RWPE2 (cell line): Measurements from ENCODE around the gene RPL35.

Source experiments
- ATAC-seq: fragments of 200-7000 bp; cut with Tn5 transposase; 3 replicates; pipeline ENCODE4 v1.9.1; 2021; ENCODE audit warnings: low read depth
- DNase-seq: peaks from one replicate; pipeline ENCODE4 v3.0.0-alpha.2; 2020; ENCODE audit warnings: low spot score
- H3K27ac ChIP-seq: fragments of 450-650 bp; 2 replicates; pipeline ENCODE4 v1.5.1; 2017; ENCODE audit warnings: mild to moderate bottlenecking; ENCODE audit not compliant: poor library complexity, severe bottlenecking
- H3K27me3 ChIP-seq: fragments of 250-450 bp; sonication (Bioruptor Pico); 2 replicates; pipeline ENCODE4 v1.5.1; 2021; ENCODE audit warnings: mild to moderate bottlenecking, moderate library complexity; ENCODE audit not compliant: insufficient read depth, poor library complexity, severe bottlenecking
- H3K36me3 ChIP-seq: fragments of 250-450 bp; sonication (Bioruptor Pico); 2 replicates; pipeline ENCODE4 v1.5.1; 2020; ENCODE audit warnings: low read depth, mild to moderate bottlenecking, moderate library complexity
- H3K4me1 ChIP-seq: fragments of 250-450 bp; sonication (Bioruptor Pico); 2 replicates; pipeline ENCODE4 v1.5.1; 2021; ENCODE audit warnings: mild to moderate bottlenecking, moderate library complexity; ENCODE audit not compliant: insufficient read depth, poor library complexity, severe bottlenecking
- H3K4me3 ChIP-seq: fragments of 250-450 bp; sonication (Bioruptor Pico); 2 replicates; pipeline ENCODE4 v1.5.1; 2021; ENCODE audit warnings: mild to moderate bottlenecking, moderate library complexity; ENCODE audit not compliant: severe bottlenecking
- H3K9me3 ChIP-seq: fragments of 250-450 bp; sonication (Bioruptor Pico); 2 replicates; pipeline ENCODE4 v1.5.1; 2021; ENCODE audit warnings: mild to moderate bottlenecking, moderate library complexity; ENCODE audit not compliant: severe bottlenecking
- CTCF ChIP-seq: fragments of 450-650 bp; IDR thresholded peaks from one replicate; pipeline ENCODE4 v1.5.1; 2017; ENCODE audit warnings: mild to moderate bottlenecking, moderate library complexity; ENCODE audit not compliant: poor library complexity, severe bottlenecking

RPL35 gene

GRCh38 chr9:124868511-124869465 is 7.0 kb upstream of the RPL35 start:
- H3K9me3 ChIP-seq, result no peaks in the 10 kb centered on the region
- DNase-seq, result peak; percentile 87
- peak; percentile 45 for TF ChIP-seq CTCF
- peaks cover 28% of the 10 kb centered on the region for H3K4me1 ChIP-seq
- ATAC-seq, result peak; percentile 85
- H3K27ac ChIP-seq, result peak overlapping the region; percentile 87
- H3K27me3 ChIP-seq, result no peaks in the 10 kb centered on the region
- H3K36me3 ChIP-seq, result peaks cover 26% of the 10 kb centered on the region
- peak overlapping the region; percentile 66 for H3K4me3 ChIP-seq

GRCh38 chr9:124863371-124863871 is 1.7 kb upstream of the RPL35 start:
- Histone ChIP-seq H3K4me1 (peaks cover 9% of the 10 kb centered on the region), H3K27me3 (no peaks in the 10 kb centered on the region), H3K4me3 (peak overlapping the region; percentile 94), H3K9me3 (no peaks in the 10 kb centered on the region), H3K27ac (peak overlapping the region; percentile 78), H3K36me3 (peaks cover 31% of the 10 kb centered on the region)
- TF ChIP-seq CTCF, result no peak
- DNase-seq (peak; percentile 49), ATAC-seq (peak; percentile 59)

GRCh38 chr9:124860582-124861341 is 995 bp downstream of the RPL35 start:
- Histone ChIP-seq H3K36me3 (peaks cover 47% of the 10 kb centered on the region), H3K9me3 (no peaks in the 10 kb centered on the region), H3K27me3 (no peaks in the 10 kb centered on the region), H3K27ac (peak overlapping the region; percentile 78), H3K4me3 (peak overlapping the region; percentile 94), H3K4me1 (peaks cover 9% of the 10 kb centered on the region)
- TF ChIP-seq CTCF, result no peak
- ATAC-seq (no peak), DNase-seq (no peak)

GRCh38 chr9:124859803-124860581 is 1.8 kb downstream of the RPL35 start:
- DNase-seq (no peak), ATAC-seq (no peak)
- no peaks in the 10 kb centered on the region for H3K27me3 ChIP-seq
- TF ChIP-seq CTCF, result no peak
- no peaks in the 10 kb centered on the region for H3K9me3 ChIP-seq
- peak overlapping the region; percentile 94 for H3K4me3 ChIP-seq
- peaks cover 47% of the 10 kb centered on the region for H3K36me3 ChIP-seq
- H3K4me1 ChIP-seq, result peaks cover 9% of the 10 kb centered on the region
- peak overlapping the region; percentile 78 for H3K27ac ChIP-seq
